H1 (cell line): ENCODE measurements around the gene KCNH5. TPM values are rescaled to one million over a fixed set of nuclear protein-coding genes. Genes with fewer than 3 reads are reported as not detected.

ENCODE experiments used
- CTCF ChIA-PET: fragments of 300-600 bp; sonication (Branson Sonifier 250); formaldehyde crosslinking; loops from one replicate; lab custom pipeline; 2021; ENCODE audit not compliant: partially characterized antibody; lab: Charles Lee
- POLR2A ChIA-PET: fragments of 300-600 bp; sonication (Branson Sonifier 250); formaldehyde crosslinking; loops from one replicate; lab custom pipeline; 2021; ENCODE audit warnings: inconsistent platforms; ENCODE audit not compliant: partially characterized antibody; lab: Charles Lee
- DNase-seq, 2 experiments: peaks; one replicate each; pipeline versions ENCODE4 v3.0.0 to v3.0.0-alpha.2; 2010 to 2022; ENCODE audit warnings: low spot score in 2 of 2, low read depth in 1 of 2, mixed read lengths in 1 of 2
- FAIRE-seq: peaks from 2 replicates; lab custom pipeline; 2011; peaks lifted over from hg19 to GRCh38; lab: Jason Lieb, UNC
- H2AFZ ChIP-seq: 2 replicates; pipeline ENCODE4 v1.8.1; 2012; ENCODE audit warnings: low read length, inconsistent platforms
- H2AK5ac ChIP-seq: 2 replicates; pipeline ENCODE4 v1.6.1; 2013; ENCODE audit warnings: low read depth, low read length
- H2BK120ac ChIP-seq: replicated peaks from 2 replicates; pipeline ENCODE3; 2013; ENCODE audit warnings: low read depth, low read length, inconsistent platforms
- H2BK12ac ChIP-seq: 2 replicates; pipeline ENCODE4 v1.6.1; 2013; ENCODE audit warnings: low read depth, low read length
- H2BK15ac ChIP-seq: 2 replicates; pipeline ENCODE4 v1.6.1; 2013; ENCODE audit warnings: low read length
- H2BK20ac ChIP-seq: 2 replicates; pipeline ENCODE4 v1.6.1; 2013; ENCODE audit warnings: low read length
- H2BK5ac ChIP-seq: 2 replicates; pipeline ENCODE4 v1.6.1; 2013; ENCODE audit warnings: low read depth, low read length
- H3K14ac ChIP-seq: 2 replicates; pipeline ENCODE4 v1.6.1; 2013; ENCODE audit warnings: inconsistent platforms; ENCODE audit not compliant: insufficient read length
- H3K18ac ChIP-seq: 2 replicates; pipeline ENCODE4 v1.6.1; 2013; ENCODE audit warnings: low read length; ENCODE audit errors: extremely low read depth
- H3K23ac ChIP-seq: 2 replicates; pipeline ENCODE4 v1.6.1; 2013; ENCODE audit warnings: inconsistent platforms; ENCODE audit not compliant: insufficient read length
- H3K23me2 ChIP-seq: 2 replicates; pipeline ENCODE4 v1.6.1; 2013; ENCODE audit warnings: low read depth, low read length
- H3K27ac ChIP-seq: 2 replicates; pipeline ENCODE4 v1.6.1; 2011; ENCODE audit warnings: low read depth, low read length, inconsistent platforms
- H3K27me3 ChIP-seq, 4 experiments: replicated peaks in 1 of 4; 1 replicate in 1 of 4; 2 replicates in 3 of 4; pipeline versions ENCODE4 v1.6.1 to v1.8.1; 2011 to 2013; ENCODE audit warnings: low read length in 3 of 4, mild to moderate bottlenecking in 3 of 4, inconsistent platforms in 2 of 4, mixed read lengths in 2 of 4, moderate library complexity in 1 of 4; ENCODE audit not compliant: control insufficient read depth in 3 of 4, insufficient read depth in 3 of 4; ENCODE audit errors: extremely low read depth in 1 of 4
- H3K36me3 ChIP-seq, 4 experiments: 2 replicates each; pipeline versions ENCODE4 v1.6.1 to v1.8.1; 2011 to 2013; ENCODE audit warnings: mild to moderate bottlenecking in 4 of 4, low read length in 3 of 4, moderate library complexity in 2 of 4, control low read depth in 1 of 4, inconsistent platforms in 1 of 4; ENCODE audit not compliant: insufficient read depth in 4 of 4, control insufficient read depth in 2 of 4
- H3K4ac ChIP-seq: replicated peaks from 2 replicates; pipeline ENCODE3; 2013; ENCODE audit warnings: low read length, low read depth, mixed read lengths, inconsistent platforms; ENCODE audit not compliant: insufficient read length
- H3K4me1 ChIP-seq, 4 experiments: replicated peaks in 1 of 4; 1 replicate in 1 of 4; 2 replicates in 3 of 4; pipeline versions ENCODE4 v1.6.1 to v1.8.1; 2011 to 2013; ENCODE audit warnings: low read length in 3 of 4, inconsistent platforms in 2 of 4, mixed read lengths in 1 of 4; ENCODE audit not compliant: insufficient read depth in 4 of 4, control insufficient read depth in 3 of 4
- H3K4me2 ChIP-seq, 2 experiments: 2 replicates each; pipeline versions ENCODE4 v1.6.1 to v1.8.1; 2011 to 2013; ENCODE audit warnings: low read depth in 2 of 2, low read length in 2 of 2, control low read depth in 1 of 2, inconsistent platforms in 1 of 2, mild to moderate bottlenecking in 1 of 2; ENCODE audit not compliant: insufficient read depth in 1 of 2
- H3K4me3 ChIP-seq, 4 experiments: fragments of 200-600, 300-600 bp in 1 of 4; sonication (generic), shearing (Covaris generic), sonication (Bioruptor Twin) in 1 of 4; 2 replicates each; pipeline versions ENCODE4 v1.5.1 to v1.8.1; 2011 to 2016; ENCODE audit warnings: low read length in 4 of 4, low read depth in 3 of 4, control low read depth in 2 of 4, inconsistent platforms in 2 of 4, mild to moderate bottlenecking in 2 of 4, mixed read lengths in 1 of 4, moderate library complexity in 1 of 4; ENCODE audit not compliant: insufficient read depth in 2 of 4; ENCODE audit errors: extremely low read depth in 1 of 4
- H3K56ac ChIP-seq: replicated peaks from 2 replicates; pipeline ENCODE3; 2013; ENCODE audit warnings: low read depth, mild to moderate bottlenecking, mixed read lengths, low read length, inconsistent platforms; ENCODE audit not compliant: insufficient read length
- H3K79me1 ChIP-seq: 2 replicates; pipeline ENCODE4 v1.6.1; 2013; ENCODE audit warnings: low read depth, low read length, control low read depth
- H3K79me2 ChIP-seq, 2 experiments: 2 replicates each; pipeline versions ENCODE4 v1.6.1 to v1.8.1; 2012 to 2013; ENCODE audit warnings: low read length in 2 of 2, mild to moderate bottlenecking in 2 of 2, inconsistent platforms in 1 of 2; ENCODE audit not compliant: insufficient read depth in 2 of 2, control insufficient read depth in 1 of 2
- H3K9ac ChIP-seq, 4 experiments: replicated peaks in 1 of 4; 1 replicate in 1 of 4; 2 replicates in 3 of 4; pipeline versions ENCODE4 v1.6.1 to v1.8.1; 2011 to 2013; ENCODE audit warnings: low read depth in 3 of 4, low read length in 3 of 4, control low read depth in 2 of 4, mild to moderate bottlenecking in 2 of 4, moderate library complexity in 2 of 4, inconsistent platforms in 1 of 4; ENCODE audit errors: extremely low read depth in 1 of 4
- H3K9me3 ChIP-seq, 2 experiments: 2 replicates each; pipeline versions ENCODE4 v1.6.1 to v1.8.1; 2012 to 2013; ENCODE audit warnings: mild to moderate bottlenecking in 2 of 2, moderate library complexity in 2 of 2, control low read depth in 1 of 2, inconsistent platforms in 1 of 2, low read depth in 1 of 2, low read length in 1 of 2, mixed read lengths in 1 of 2; ENCODE audit not compliant: insufficient read depth in 2 of 2
- H4K20me1 ChIP-seq, 2 experiments: replicated peaks in 1 of 2; 2 replicates each; pipeline versions ENCODE3 to v1.8.1; 2011 to 2013; ENCODE audit warnings: inconsistent platforms in 2 of 2, low read length in 2 of 2, mild to moderate bottlenecking in 1 of 2; ENCODE audit not compliant: insufficient read depth in 2 of 2, control insufficient read depth in 1 of 2
- H4K5ac ChIP-seq: 2 replicates; pipeline ENCODE4 v1.6.1; 2013; ENCODE audit warnings: low read length, low read depth, mixed read lengths, inconsistent platforms; ENCODE audit not compliant: insufficient read length
- H4K8ac ChIP-seq: 2 replicates; pipeline ENCODE4 v1.8.0; 2013; ENCODE audit warnings: mild to moderate bottlenecking, moderate library complexity, low read length, inconsistent platforms; ENCODE audit not compliant: insufficient read depth; ENCODE audit errors: extremely low read depth
- H4K91ac ChIP-seq: replicated peaks from 2 replicates; pipeline ENCODE3; 2013; ENCODE audit warnings: low read length, mixed read lengths, inconsistent platforms; ENCODE audit not compliant: insufficient read length
- SP2 ChIP-seq: IDR thresholded peaks from 2 replicates; pipeline ENCODE4 v1.6.1; 2012; ENCODE audit warnings: mild to moderate bottlenecking, low read length, inconsistent platforms
- TAF7 ChIP-seq: optimal IDR thresholded peaks from 2 replicates; pipeline ENCODE3; 2011; ENCODE audit warnings: low read depth, mild to moderate bottlenecking, inconsistent platforms, low read length, moderate library complexity, borderline replicate concordance
- TEAD4 ChIP-seq: IDR thresholded peaks from 2 replicates; pipeline ENCODE4 v1.6.1; 2012; ENCODE audit warnings: low read depth, low read length, inconsistent platforms, mixed read lengths
- WGBS, 2 experiments: shearing (Covaris generic) in 1 of 2; methylation state at CpG; one replicate each; pipeline versions ENCODE4 v1.1.6 to v1.1.7; 2013 to 2015; ENCODE audit warnings: low lambda C conversion rate in 2 of 2, mixed read lengths in 2 of 2, inconsistent platforms in 1 of 2, low coverage in 1 of 2, missing lambda C conversion rate in 1 of 2; ENCODE audit not compliant: insufficient replicate concordance in 2 of 2, insufficient coverage in 1 of 2, insufficient read length in 1 of 2; ENCODE audit errors: extremely low coverage in 1 of 2, missing lambda C conversion rate in 1 of 2; 5-methylcytosine and 5-hydroxymethylcytosine counted together
- polyA plus RNA-seq, 7 experiments: library from polyadenylated mRNA; depleted of rRNA in 3 of 7; stranded (reverse) in 5 of 7; unstranded in 2 of 7; fragments of >200 nt in 5 of 7; fragments of 200-250 nt in 2 of 7; gene quantifications; 1 replicate in 5 of 7; 2 replicates in 1 of 7; 4 replicates in 1 of 7; pipeline versions ENCODE4 v1.2.1 to v1.2.3, GENCODE V29; 2011 to 2013; ENCODE audit warnings: missing spikeins in 2 of 7, mixed read lengths in 2 of 7
- total RNA-seq: library from RNA; stranded (reverse); fragmentation: NEBNext Ultra II Directional; extraction: Animal tissue kit (Norgen Biotek cat#: 25700); gene quantifications from 2 replicates; pipeline ENCODE4 v1.2.1, GENCODE V29; 2021
- TF ChIP-seq, protein P1 (sequence below), 3 experiments: IDR thresholded peaks; 1 replicate in 2 of 3; 2 replicates in 1 of 3; pipeline versions ENCODE4 v1.5.1 to v1.6.1; 2011; ENCODE audit warnings: low read length in 3 of 3, mild to moderate bottlenecking in 3 of 3, inconsistent platforms in 2 of 3, low read depth in 1 of 3, moderate library complexity in 1 of 3; ENCODE audit not compliant: insufficient read depth in 1 of 3; ENCODE audit errors: control extremely low read depth in 1 of 3

Gene KCNH5
- total and polyA plus RNA-seq, 2 of the 8 experiments (the other 6 are each of a cell fraction or from before 2014, with no cell fraction given): 0.24 to 0.50 TPM

GRCh38 chr14:62796431-62796830, 248.8 kb downstream of the KCNH5 start:
- Histone ChIP-seq H2BK5ac (no peak overlapping the region), H4K20me1 (no peaks in the 10 kb centered on the region), H3K14ac (no peak overlapping the region), H3K4me2 (no peak overlapping the region), H2BK20ac (no peak overlapping the region), H2BK120ac (no peak overlapping the region), H3K9me3 (no peaks in the 10 kb centered on the region), H3K79me2 (no peaks in the 10 kb centered on the region), H2AK5ac (no peak overlapping the region), H3K56ac (no peak overlapping the region), H3K18ac (no peak overlapping the region), H2BK12ac (no peak overlapping the region), H3K23ac (no peak overlapping the region), H3K27me3 (no peaks in the 10 kb centered on the region), H3K23me2 (no peaks in the 10 kb centered on the region), H4K91ac (no peak overlapping the region), H3K4me1 (no peaks in the 10 kb centered on the region), H4K5ac (no peak overlapping the region), H2AFZ (no peak overlapping the region), H3K9ac (no peak overlapping the region), H3K4me3 (no peak overlapping the region), H3K27ac (no peak overlapping the region), H3K36me3 (no peaks in the 10 kb centered on the region; a peak in 1 of 8 replicates), H3K79me1 (no peaks in the 10 kb centered on the region), H3K4ac (no peak overlapping the region), H2BK15ac (no peak overlapping the region), H4K8ac (no peak overlapping the region)
- WGBS, 2 experiments: 98% methylated on average over 3 of the region's 3 CpGs; no CpG with 5 or more reads in 1 of the 2 experiments
- ChIA-PET CTCF (no interaction called here), POLR2A (no interaction called here)
- DNase-seq: no peak
- FAIRE-seq: no peak
- TF ChIP-seq TEAD4 (no peak), SP2 (no peak), TAF7 (no peak)
- TF ChIP-seq, protein P1, sequence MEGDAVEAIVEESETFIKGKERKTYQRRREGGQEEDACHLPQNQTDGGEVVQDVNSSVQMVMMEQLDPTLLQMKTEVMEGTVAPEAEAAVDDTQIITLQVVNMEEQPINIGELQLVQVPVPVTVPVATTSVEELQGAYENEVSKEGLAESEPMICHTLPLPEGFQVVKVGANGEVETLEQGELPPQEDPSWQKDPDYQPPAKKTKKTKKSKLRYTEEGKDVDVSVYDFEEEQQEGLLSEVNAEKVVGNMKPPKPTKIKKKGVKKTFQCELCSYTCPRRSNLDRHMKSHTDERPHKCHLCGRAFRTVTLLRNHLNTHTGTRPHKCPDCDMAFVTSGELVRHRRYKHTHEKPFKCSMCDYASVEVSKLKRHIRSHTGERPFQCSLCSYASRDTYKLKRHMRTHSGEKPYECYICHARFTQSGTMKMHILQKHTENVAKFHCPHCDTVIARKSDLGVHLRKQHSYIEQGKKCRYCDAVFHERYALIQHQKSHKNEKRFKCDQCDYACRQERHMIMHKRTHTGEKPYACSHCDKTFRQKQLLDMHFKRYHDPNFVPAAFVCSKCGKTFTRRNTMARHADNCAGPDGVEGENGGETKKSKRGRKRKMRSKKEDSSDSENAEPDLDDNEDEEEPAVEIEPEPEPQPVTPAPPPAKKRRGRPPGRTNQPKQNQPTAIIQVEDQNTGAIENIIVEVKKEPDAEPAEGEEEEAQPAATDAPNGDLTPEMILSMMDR (IDR thresholded peaks at IDR 0.05; ENCODE audit: control extremely low read depth in 1 of 3, insufficient read depth in 1 of 3, low read depth in 1 of 3, low read length in 3 of 3): no peak
